IMR-90 (cell line): ENCODE data around the gene CD300LF.

Experiments used
- CEBPB ChIP-seq: IDR thresholded peaks from 2 replicates; pipeline ENCODE4 v1.6.1; 2012; ENCODE audit warnings: low read depth, low read length, improper control_type of control experiment
- CTCF ChIP-seq: conservative IDR thresholded peaks from 2 replicates; pipeline ENCODE4 v1.5.1; 2012; ENCODE audit warnings: mild to moderate bottlenecking, low read depth, low read length, improper control_type of control experiment
- MAZ ChIP-seq: IDR thresholded peaks from 2 replicates; pipeline ENCODE4 v1.6.1; 2012; ENCODE audit warnings: low read depth, mild to moderate bottlenecking, low read length, improper control_type of control experiment, moderate library complexity, borderline replicate concordance
- MXI1 ChIP-seq: IDR thresholded peaks from 2 replicates; pipeline ENCODE4 v1.6.1; 2012; ENCODE audit warnings: low read depth, mild to moderate bottlenecking, low read length, moderate library complexity, borderline replicate concordance
- POLR2A ChIP-seq: IDR thresholded peaks from 2 replicates; pipeline ENCODE4 v1.6.1; 2012; ENCODE audit warnings: mild to moderate bottlenecking, low read depth, low read length
- RAD21 ChIP-seq: IDR thresholded peaks from 2 replicates; pipeline ENCODE4 v1.6.1; 2012; ENCODE audit warnings: low read length, improper control_type of control experiment
- RCOR1 ChIP-seq: IDR thresholded peaks from 2 replicates; pipeline ENCODE4 v1.6.1; 2012; ENCODE audit warnings: mild to moderate bottlenecking, low read length, improper control_type of control experiment; ENCODE audit not compliant: insufficient replicate concordance
- RFX5 ChIP-seq: IDR thresholded peaks from 2 replicates; pipeline ENCODE4 v1.8.0; 2012; ENCODE audit warnings: low read depth, mild to moderate bottlenecking, low read length, moderate library complexity
- SMC3 ChIP-seq: fragments of 150-350 bp; IDR thresholded peaks from 2 replicates; pipeline ENCODE4 v1.6.1; 2016; ENCODE audit warnings: low read depth, mild to moderate bottlenecking, antibody characterized with exemption, low read length, moderate library complexity

GRCh38 chr17:74704544-74704943 is 8.2 kb downstream of the CD300LF start:
- TF ChIP-seq CTCF (no peak), CEBPB (no peak), POLR2A (no peak), MXI1 (no peak), RAD21 (no peak), RCOR1 (no peak), SMC3 (no peak), MAZ (no peak), RFX5 (no peak)
